ENCODE data around the gene ZNF343. TPM values are rescaled to one million over a fixed set of nuclear protein-coding genes. Genes with fewer than 3 reads are reported as not detected.

The ZNF343 gene
- polyA plus RNA-seq, 1 donor from 2014 or later: 14.3 TPM

GRCh38 chr20:2509468-2509781 is 710 bp upstream of the ZNF343 start:
- TF ChIP-seq EP300 (conservative IDR thresholded peaks at IDR 0.05; ENCODE audit: poor library complexity, severe bottlenecking): no peak
- TF ChIP-seq EZH2 (IDR thresholded peaks at IDR 0.05; ENCODE audit: borderline replicate concordance, insufficient read depth, low read length, poor library complexity, severe bottlenecking): no peak
- TF ChIP-seq SMC3 (conservative IDR thresholded peaks at IDR 0.05; ENCODE audit: poor library complexity): no peak
- no peak for TF ChIP-seq POLR2AphosphoS5 (IDR thresholded peaks at IDR 0.05)
- TF ChIP-seq REST (IDR thresholded peaks at IDR 0.05; ENCODE audit: borderline replicate concordance): no peak
- no peak for TF ChIP-seq MXI1 (conservative IDR thresholded peaks at IDR 0.05; ENCODE audit: poor library complexity, severe bottlenecking)
- no peak for TF ChIP-seq TAF1 (IDR thresholded peaks at IDR 0.05; ENCODE audit: low read depth)
- no peak for TF ChIP-seq CTCF (IDR thresholded peaks at IDR 0.05; ENCODE audit: poor library complexity, severe bottlenecking)
- TF ChIP-seq RAD21 (conservative IDR thresholded peaks at IDR 0.05): no peak
- no peaks in the 10 kb centered on the region for H4K20me1 ChIP-seq (ENCODE audit: insufficient read depth)
- no peaks in the 10 kb centered on the region for H3K36me3 ChIP-seq (ENCODE audit: insufficient read depth, low read length)
- peak overlapping the region; percentile 74 for H3K9ac ChIP-seq (ENCODE audit: low read length)
- H3K9me2 ChIP-seq (ENCODE audit: insufficient read depth, low read length): no peaks in the 10 kb centered on the region
- H3K27ac ChIP-seq (ENCODE audit: low read length): no peak overlapping the region
- no peaks in the 10 kb centered on the region for H3K9me3 ChIP-seq (ENCODE audit: low read length)
- peak overlapping the region; percentile 75 for H3K4me3 ChIP-seq (ENCODE audit: low read length)
- peak overlapping the region; percentile 30 for H3K4me2 ChIP-seq (ENCODE audit: low read length)
- no peaks in the 10 kb centered on the region for H3F3A ChIP-seq (ENCODE audit: insufficient read depth, low read length, poor library complexity, severe bottlenecking)
- H3K79me2 ChIP-seq (replicated peaks; ENCODE audit: insufficient read depth, low read length): peaks cover 12% of the 10 kb centered on the region
- peaks cover 13% of the 10 kb centered on the region for H3K27me3 ChIP-seq (ENCODE audit: insufficient read depth, low read depth, low read length)
- H2AFZ ChIP-seq (ENCODE audit: low read depth, low read length): peak overlapping the region; percentile 89

GRCh38 chr20:2507875-2508630 is 662 bp downstream of the ZNF343 start:
- Histone ChIP-seq H4K20me1 (ENCODE audit: insufficient read depth) (no peaks in the 10 kb centered on the region), H3K9ac (ENCODE audit: low read length) (peak overlapping the region; percentile 74), H3K4me3 (ENCODE audit: low read length) (peak overlapping the region; percentile 75), H3K36me3 (ENCODE audit: insufficient read depth, low read length) (no peaks in the 10 kb centered on the region), H3F3A (ENCODE audit: insufficient read depth, low read length, poor library complexity, severe bottlenecking) (no peaks in the 10 kb centered on the region), H3K27ac (ENCODE audit: low read length) (no peak overlapping the region), H2AFZ (ENCODE audit: low read depth, low read length) (peak overlapping the region; percentile 89), H3K79me2 (replicated peaks; ENCODE audit: insufficient read depth, low read length) (peaks cover 12% of the 10 kb centered on the region), H3K9me2 (ENCODE audit: insufficient read depth, low read length) (no peaks in the 10 kb centered on the region), H3K27me3 (ENCODE audit: insufficient read depth, low read depth, low read length) (peaks cover 5% of the 10 kb centered on the region), H3K9me3 (ENCODE audit: low read length) (no peaks in the 10 kb centered on the region), H3K4me2 (ENCODE audit: low read length) (peak overlapping the region; percentile 80)
- TF ChIP-seq POLR2AphosphoS5 (IDR thresholded peaks at IDR 0.05) (no peak), EZH2 (IDR thresholded peaks at IDR 0.05; ENCODE audit: borderline replicate concordance, insufficient read depth, low read length, poor library complexity, severe bottlenecking) (no peak), EP300 (conservative IDR thresholded peaks at IDR 0.05; ENCODE audit: poor library complexity, severe bottlenecking) (no peak), SMC3 (conservative IDR thresholded peaks at IDR 0.05; ENCODE audit: poor library complexity) (no peak), RAD21 (conservative IDR thresholded peaks at IDR 0.05) (no peak), REST (IDR thresholded peaks at IDR 0.05; ENCODE audit: borderline replicate concordance) (no peak)
